GM12873 (cell line): ENCODE data around the gene HEXD.

ENCODE experiments used
- TF ChIP-seq, protein P1 (sequence below): IDR thresholded peaks from 2 replicates; pipeline ENCODE4 v1.5.1; 2012; ENCODE audit warnings: low read depth, mild to moderate bottlenecking, moderate library complexity, low read length, control low read depth; ENCODE audit not compliant: insufficient read depth; ENCODE audit errors: missing control alignments

Gene HEXD

DNA sequence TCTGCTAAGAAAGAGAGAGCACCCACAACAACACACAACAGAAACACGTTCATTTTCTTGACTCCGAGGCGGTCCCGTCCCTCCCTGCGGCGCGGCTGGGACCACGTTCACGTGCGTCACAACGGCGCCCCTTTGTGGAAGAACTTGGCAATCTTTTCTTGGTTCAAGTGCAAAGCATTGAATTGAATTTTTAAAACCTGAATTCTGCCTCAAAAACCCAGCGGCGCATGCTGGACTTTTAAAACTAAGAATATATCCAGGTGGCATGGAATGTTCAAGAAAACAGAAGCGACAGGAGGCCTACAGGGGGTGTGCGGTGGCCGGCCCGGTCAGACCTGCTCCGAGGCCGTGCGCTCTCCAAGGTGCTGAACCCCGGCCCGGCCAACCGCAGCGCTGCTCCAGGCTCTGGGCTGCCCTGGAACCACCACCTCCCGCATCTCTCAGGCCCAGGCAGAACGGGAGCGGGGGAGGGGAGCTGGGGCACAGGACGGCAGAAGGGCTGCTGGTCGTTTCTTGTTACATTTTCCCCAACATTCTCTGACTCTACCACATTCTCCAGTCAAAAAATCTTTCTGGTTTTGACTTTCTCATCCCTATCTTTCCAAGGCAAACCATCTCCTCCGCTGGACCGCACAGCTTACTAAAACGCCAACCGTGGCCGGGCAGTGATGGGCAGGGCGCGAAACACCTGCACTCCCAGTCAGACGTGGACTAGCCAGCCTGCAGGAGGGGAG is 3.4 kb upstream of the HEXD start:
- TF ChIP-seq, protein P1, sequence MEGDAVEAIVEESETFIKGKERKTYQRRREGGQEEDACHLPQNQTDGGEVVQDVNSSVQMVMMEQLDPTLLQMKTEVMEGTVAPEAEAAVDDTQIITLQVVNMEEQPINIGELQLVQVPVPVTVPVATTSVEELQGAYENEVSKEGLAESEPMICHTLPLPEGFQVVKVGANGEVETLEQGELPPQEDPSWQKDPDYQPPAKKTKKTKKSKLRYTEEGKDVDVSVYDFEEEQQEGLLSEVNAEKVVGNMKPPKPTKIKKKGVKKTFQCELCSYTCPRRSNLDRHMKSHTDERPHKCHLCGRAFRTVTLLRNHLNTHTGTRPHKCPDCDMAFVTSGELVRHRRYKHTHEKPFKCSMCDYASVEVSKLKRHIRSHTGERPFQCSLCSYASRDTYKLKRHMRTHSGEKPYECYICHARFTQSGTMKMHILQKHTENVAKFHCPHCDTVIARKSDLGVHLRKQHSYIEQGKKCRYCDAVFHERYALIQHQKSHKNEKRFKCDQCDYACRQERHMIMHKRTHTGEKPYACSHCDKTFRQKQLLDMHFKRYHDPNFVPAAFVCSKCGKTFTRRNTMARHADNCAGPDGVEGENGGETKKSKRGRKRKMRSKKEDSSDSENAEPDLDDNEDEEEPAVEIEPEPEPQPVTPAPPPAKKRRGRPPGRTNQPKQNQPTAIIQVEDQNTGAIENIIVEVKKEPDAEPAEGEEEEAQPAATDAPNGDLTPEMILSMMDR: peak; percentile 70

DNA sequence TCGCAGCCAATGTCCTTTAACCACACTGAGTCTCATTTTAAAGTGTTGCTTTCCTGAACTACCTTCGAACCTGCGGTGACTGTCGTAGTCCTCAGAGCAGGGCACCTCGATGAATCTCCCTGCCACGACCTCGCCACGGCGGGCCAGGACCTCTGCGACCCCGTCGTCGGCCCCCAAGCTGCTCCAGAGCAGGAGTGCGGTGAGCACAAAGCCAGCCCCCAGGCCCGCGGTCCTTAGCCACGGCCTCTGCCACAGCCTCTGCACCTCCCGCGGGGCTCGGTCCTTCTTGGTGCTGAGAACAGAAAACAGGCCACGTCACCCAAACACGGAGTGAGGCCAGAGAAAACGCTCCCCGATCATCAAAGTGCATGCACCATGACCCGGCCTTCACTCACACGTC is 2.8 kb upstream of the HEXD start:
- TF ChIP-seq, protein P1: no peak

DNA sequence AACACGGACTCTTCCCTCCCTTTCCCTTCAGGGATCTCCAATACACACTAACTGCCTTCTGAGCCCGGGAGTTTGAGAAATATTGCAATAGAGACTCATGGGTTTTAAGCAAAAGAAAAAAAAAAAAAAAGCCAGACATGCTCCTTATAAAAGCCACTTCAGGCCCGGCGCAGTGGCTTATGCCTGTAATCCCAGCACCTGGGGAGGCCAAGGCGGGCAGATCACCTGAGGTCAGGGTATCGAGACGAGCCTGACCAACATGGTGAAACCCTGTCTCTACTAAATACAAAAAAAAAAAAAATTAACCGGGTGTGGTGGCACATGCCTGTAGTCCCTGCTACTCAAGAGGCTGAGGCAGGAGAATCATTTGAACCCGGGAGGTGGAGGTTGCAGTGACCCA is 2.4 kb upstream of the HEXD start:
- TF ChIP-seq, protein P1: no peak

DNA sequence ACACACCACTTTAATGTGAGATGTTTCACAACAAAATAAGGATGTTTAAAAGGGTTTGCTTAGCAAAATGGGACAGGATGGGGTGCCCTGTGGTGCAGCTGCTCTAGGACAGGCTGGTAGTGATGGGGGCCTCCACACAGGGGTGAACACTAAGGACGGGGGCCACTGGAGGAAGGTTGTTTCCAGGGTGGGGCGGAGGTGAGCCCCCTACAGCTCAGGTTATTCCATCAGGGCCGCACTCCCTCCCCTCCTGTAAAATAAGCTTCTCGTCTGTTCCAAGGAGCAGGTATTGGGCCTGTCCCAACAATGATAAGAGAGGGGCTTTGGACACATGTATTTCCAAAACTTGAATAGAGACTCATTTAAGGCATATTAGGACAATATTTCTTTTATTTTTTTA is 1.9 kb upstream of the HEXD start:
- TF ChIP-seq, protein P1: no peak

- TF ChIP-seq, protein P1: peak; percentile 29
These were observed 1.4 kb upstream of the HEXD start for GRCh38 chr17:82416771-82417170.

- TF ChIP-seq, protein P1: no peak
These were observed 1.4 kb downstream of the HEXD start for GRCh38 chr17:82419540-82419939.

DNA sequence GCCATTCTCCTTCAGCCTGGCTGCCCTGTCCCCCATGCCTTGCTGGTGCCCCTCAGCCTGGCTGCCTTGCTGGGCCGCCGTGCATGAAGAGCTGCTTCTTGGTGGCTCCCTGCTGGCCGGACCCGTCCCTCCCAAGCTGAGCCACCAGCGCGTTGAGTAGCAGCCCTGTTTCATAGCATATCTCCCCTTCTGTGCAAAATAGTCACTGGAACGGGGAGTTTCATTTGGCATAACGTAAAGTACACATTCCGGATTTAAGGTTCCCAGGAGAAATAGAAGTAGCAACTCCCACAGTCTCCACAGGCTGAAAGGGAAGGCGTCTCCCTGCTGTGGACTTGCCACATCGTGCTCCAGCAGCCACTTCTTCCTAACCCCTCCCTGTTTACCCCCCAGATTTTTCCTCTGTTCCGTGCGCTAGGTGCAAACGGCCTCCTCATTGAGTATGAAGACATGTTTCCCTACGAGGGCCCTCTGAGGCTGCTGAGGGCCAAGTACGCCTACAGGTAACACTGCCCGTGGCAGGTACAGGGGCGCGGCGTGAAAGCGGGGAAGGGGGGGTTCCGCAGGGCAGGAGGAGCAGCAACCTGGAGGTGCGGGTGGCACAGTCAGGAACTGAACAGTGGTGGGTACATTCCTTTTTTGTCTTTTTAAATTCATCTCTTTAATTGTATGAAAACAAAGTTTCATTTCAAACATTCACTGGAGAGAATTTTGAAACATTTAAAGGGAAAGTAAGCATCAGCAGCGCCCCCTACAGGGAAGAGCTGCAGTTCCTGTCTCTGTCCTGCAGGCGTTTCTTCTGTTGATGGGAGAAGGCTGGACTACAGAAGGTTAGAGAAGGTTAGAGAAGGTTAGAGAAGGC is 6.1 kb downstream of the HEXD start:
- TF ChIP-seq, protein P1: peak; percentile 83
